ENCODE measurements around the gene ABHD17C.

ABHD17C gene

GRCh38 chr15:80721476-80721875 is 26.4 kb downstream of the ABHD17C start:
- H3F3A ChIP-seq (ENCODE audit: insufficient read depth) = no peaks in the 10 kb centered on the region
- H3K79me2 ChIP-seq (ENCODE audit: insufficient read depth, low read length) = no peaks in the 10 kb centered on the region
- TF ChIP-seq EZH2phosphoT487 (conservative IDR thresholded peaks at IDR 0.05; ENCODE audit: low read length) = no peak
- TF ChIP-seq CTCF (IDR thresholded peaks at IDR 0.05; ENCODE audit: insufficient read depth, low read length, poor library complexity, severe bottlenecking) = no peak
- no peaks in the 10 kb centered on the region for H3K9me3 ChIP-seq (ENCODE audit: insufficient read depth, low read length)
- H3K9me2 ChIP-seq (replicated peaks; ENCODE audit: insufficient read depth, low read length) = no peaks in the 10 kb centered on the region
- no peaks in the 10 kb centered on the region for H4K20me1 ChIP-seq (ENCODE audit: low read depth, low read length)
- no peak overlapping the region for H3K9ac ChIP-seq (ENCODE audit: low read length)
- no peak overlapping the region for H3K4me3 ChIP-seq (ENCODE audit: insufficient read depth, low read length, poor library complexity, severe bottlenecking)
- no peak overlapping the region for H3K27ac ChIP-seq (ENCODE audit: low read depth, low read length)
- no peaks in the 10 kb centered on the region for H3K36me3 ChIP-seq (ENCODE audit: low read length)
- no peaks in the 10 kb centered on the region for H3K27me3 ChIP-seq (ENCODE audit: low read length)
- no peak overlapping the region for H3K4me2 ChIP-seq (ENCODE audit: low read depth, low read length, poor library complexity, severe bottlenecking)
- H2AFZ ChIP-seq (ENCODE audit: low read depth, low read length, severe bottlenecking) = no peak overlapping the region

GRCh38 chr15:80722811-80723210 is 27.7 kb downstream of the ABHD17C start:
- Histone ChIP-seq H3K4me3 (ENCODE audit: insufficient read depth, low read length, poor library complexity, severe bottlenecking) (no peak overlapping the region), H3K36me3 (ENCODE audit: low read length) (no peaks in the 10 kb centered on the region), H3K9me3 (ENCODE audit: insufficient read depth, low read length) (no peaks in the 10 kb centered on the region)

DNA sequence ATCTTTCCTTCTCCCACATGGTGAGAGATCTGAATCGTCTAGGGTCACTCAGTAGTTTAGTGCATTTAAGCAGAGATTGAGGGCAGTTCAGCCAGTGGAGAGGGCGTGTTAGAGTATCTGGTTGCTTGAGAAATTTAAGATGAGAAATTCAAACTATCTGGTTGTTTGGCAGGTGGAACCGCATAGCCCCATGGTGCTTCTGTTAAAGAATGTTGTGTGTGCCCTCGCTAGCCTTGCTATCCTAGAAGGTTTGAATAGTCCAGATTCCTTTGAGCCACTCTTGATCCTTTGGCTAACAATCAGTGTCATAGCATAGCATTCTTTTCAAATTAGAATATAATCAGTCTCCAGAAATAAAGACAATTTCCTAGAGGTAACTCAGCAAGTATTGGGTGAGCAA is 32.1 kb downstream of the ABHD17C start:
- Histone ChIP-seq H2AFZ (ENCODE audit: low read depth, low read length, severe bottlenecking) (no peak overlapping the region), H3K4me3 (ENCODE audit: insufficient read depth, low read length, poor library complexity, severe bottlenecking) (no peak overlapping the region), H3K36me3 (ENCODE audit: low read length) (no peaks in the 10 kb centered on the region), H3K9ac (ENCODE audit: low read length) (no peak overlapping the region), H3F3A (ENCODE audit: insufficient read depth) (no peaks in the 10 kb centered on the region), H3K9me3 (ENCODE audit: insufficient read depth, low read length) (no peaks in the 10 kb centered on the region), H3K27me3 (ENCODE audit: low read length) (no peaks in the 10 kb centered on the region), H3K79me2 (ENCODE audit: insufficient read depth, low read length) (no peaks in the 10 kb centered on the region), H3K9me2 (replicated peaks; ENCODE audit: insufficient read depth, low read length) (no peaks in the 10 kb centered on the region), H3K4me2 (ENCODE audit: low read depth, low read length, poor library complexity, severe bottlenecking) (no peak overlapping the region), H3K27ac (ENCODE audit: low read depth, low read length) (no peak overlapping the region), H4K20me1 (ENCODE audit: low read depth, low read length) (no peaks in the 10 kb centered on the region)
- TF ChIP-seq EZH2phosphoT487 (conservative IDR thresholded peaks at IDR 0.05; ENCODE audit: low read length) (no peak), CTCF (IDR thresholded peaks at IDR 0.05; ENCODE audit: insufficient read depth, low read length, poor library complexity, severe bottlenecking) (no peak)

More at GRCh38 chr15:80722811-80723210, 27.7 kb downstream of the ABHD17C start:
- no peaks in the 10 kb centered on the region for H3K9me2 ChIP-seq (replicated peaks; ENCODE audit: insufficient read depth, low read length)
- no peak for TF ChIP-seq CTCF (IDR thresholded peaks at IDR 0.05; ENCODE audit: insufficient read depth, low read length, poor library complexity, severe bottlenecking)
- TF ChIP-seq EZH2phosphoT487 (conservative IDR thresholded peaks at IDR 0.05; ENCODE audit: low read length) = no peak
- no peaks in the 10 kb centered on the region for H3F3A ChIP-seq (ENCODE audit: insufficient read depth)
- no peak overlapping the region for H2AFZ ChIP-seq (ENCODE audit: low read depth, low read length, severe bottlenecking)
- no peaks in the 10 kb centered on the region for H3K27me3 ChIP-seq (ENCODE audit: low read length)
- H4K20me1 ChIP-seq (ENCODE audit: low read depth, low read length) = no peaks in the 10 kb centered on the region
- no peaks in the 10 kb centered on the region for H3K79me2 ChIP-seq (ENCODE audit: insufficient read depth, low read length)
- H3K4me2 ChIP-seq (ENCODE audit: low read depth, low read length, poor library complexity, severe bottlenecking) = no peak overlapping the region
- no peak overlapping the region for H3K27ac ChIP-seq (ENCODE audit: low read depth, low read length)
- H3K9ac ChIP-seq (ENCODE audit: low read length) = no peak overlapping the region

Measured in SU-DHL-6 (cell line).